Progenitor cell of endocrine pancreas (in vitro differentiated cells): ENCODE results near the gene ZNF672. TPM values are rescaled to one million over a fixed set of nuclear protein-coding genes. Genes with fewer than 3 reads are reported as not detected.
"Not testable (repeated sequence)": the region's sequence is repeated elsewhere in the genome, so short reads cannot be mapped to it uniquely, and the experiment has no call there.

Experiments
- DNase-seq: peaks from one replicate; pipeline ENCODE4 v3.0.0; 2021; ENCODE audit warnings: low spot score; ENCODE audit not compliant: unreplicated experiment
- H3K27ac Mint-ChIP-seq: 2 replicates; pipeline ENCODE4 v1.8.0; 2021; ENCODE audit warnings: mild to moderate bottlenecking, moderate library complexity, mixed read lengths
- H3K27me3 Mint-ChIP-seq: 2 replicates; pipeline ENCODE4 v1.8.0; 2021; ENCODE audit warnings: mixed read lengths
- H3K36me3 Mint-ChIP-seq: 2 replicates; pipeline ENCODE4 v1.8.0; 2022; ENCODE audit warnings: mixed read lengths; ENCODE audit not compliant: insufficient read depth
- H3K4me1 Mint-ChIP-seq: 2 replicates; pipeline ENCODE4 v1.8.0; 2021; ENCODE audit warnings: low read depth, mixed read lengths
- H3K4me3 Mint-ChIP-seq: 2 replicates; pipeline ENCODE4 v1.8.0; 2021; ENCODE audit warnings: low read depth, mild to moderate bottlenecking, moderate library complexity, mixed read lengths
- H3K9me3 Mint-ChIP-seq: 2 replicates; pipeline ENCODE4 v1.8.0; 2021; ENCODE audit warnings: low read depth, mixed read lengths
- CTCF ChIP-seq: fragments of 200-600 bp; sonication (generic); IDR thresholded peaks from one replicate; pipeline ENCODE4 v1.5.0; 2021; ENCODE audit warnings: antibody characterized with exemption, mild to moderate bottlenecking; ENCODE audit not compliant: unreplicated experiment
- total RNA-seq: library from RNA; stranded (reverse); gene quantifications from 2 replicates; pipeline ENCODE4 v1.2.1, GENCODE V29; 2021

Gene ZNF672
- total RNA-seq, 1 donor from 2014 or later = 37.2 TPM

- peaks cover 10% of the 10 kb centered on the region for H3K36me3 Mint-ChIP-seq
- H3K4me3 Mint-ChIP-seq = peak overlapping the region; percentile 95
- no peak for TF ChIP-seq CTCF
- DNase-seq = no peak
- no peaks in the 10 kb centered on the region for H3K27me3 Mint-ChIP-seq
- peak overlapping the region; percentile 79 for H3K27ac Mint-ChIP-seq
- peaks cover 28% of the 10 kb centered on the region for H3K4me1 Mint-ChIP-seq
- H3K9me3 Mint-ChIP-seq = no peaks in the 10 kb centered on the region
Measured at GRCh38 chr1:248824701-248825100, 13.3 kb upstream of the ZNF672 start.

GRCh38 chr1:248825136-248825535 is 12.9 kb upstream of the ZNF672 start:
- DNase-seq = no peak
- Mint-ChIP-seq H3K27ac (peak overlapping the region; percentile 99), H3K27me3 (no peaks in the 10 kb centered on the region), H3K36me3 (peaks cover 7% of the 10 kb centered on the region), H3K4me1 (peaks cover 28% of the 10 kb centered on the region), H3K9me3 (no peaks in the 10 kb centered on the region), H3K4me3 (peak overlapping the region; percentile 95)
- TF ChIP-seq CTCF = no peak

- peaks cover 7% of the 10 kb centered on the region for H3K36me3 Mint-ChIP-seq
- no peaks in the 10 kb centered on the region for H3K9me3 Mint-ChIP-seq
- peak overlapping the region; percentile 95 for H3K4me3 Mint-ChIP-seq
- DNase-seq = no peak
- peaks cover 28% of the 10 kb centered on the region for H3K4me1 Mint-ChIP-seq
- no peak for TF ChIP-seq CTCF
- no peaks in the 10 kb centered on the region for H3K27me3 Mint-ChIP-seq
- peak overlapping the region; percentile 99 for H3K27ac Mint-ChIP-seq
Measured at GRCh38 chr1:248825573-248825908, 12.5 kb upstream of the ZNF672 start.

- no peaks in the 10 kb centered on the region for H3K27me3 Mint-ChIP-seq
- peak; percentile 66 for TF ChIP-seq CTCF
Measured at GRCh38 chr1:248825909-248826760, 11.9 kb upstream of the ZNF672 start, which contains the start of gene SH3BP5L. Gene SH3BP5L, minus strand, starts transcription at chr1:248825915. Its CDS starts 980 bp downstream, at chr1:248824935.

GRCh38 chr1:248828845-248829244 is 9.2 kb upstream of the ZNF672 start:
- H3K36me3 Mint-ChIP-seq = peaks cover 5% of the 10 kb centered on the region
- H3K4me3 Mint-ChIP-seq = no peak overlapping the region
- TF ChIP-seq CTCF = no peak

More at GRCh38 chr1:248825909-248826760, 11.9 kb upstream of the ZNF672 start, which contains the start of gene SH3BP5L:
- H3K36me3 Mint-ChIP-seq = peaks cover 7% of the 10 kb centered on the region
- peak within 1 kb of the TSS; percentile 95 for H3K4me3 Mint-ChIP-seq
- H3K27ac Mint-ChIP-seq = peak within 1 kb of the TSS; percentile 99
- peak; percentile 70 for DNase-seq
- peaks cover 28% of the 10 kb centered on the region for H3K4me1 Mint-ChIP-seq
- H3K9me3 Mint-ChIP-seq = no peaks in the 10 kb centered on the region

GRCh38 chr1:248830718-248831017 is 7.4 kb upstream of the ZNF672 start:
- H3K36me3 Mint-ChIP-seq, H3K4me3 Mint-ChIP-seq, DNase-seq, H3K9me3 Mint-ChIP-seq, H3K27me3 Mint-ChIP-seq, H3K4me1 Mint-ChIP-seq: not testable (repeated sequence)
- peak overlapping the region; percentile 49 for H3K27ac Mint-ChIP-seq

More at GRCh38 chr1:248828845-248829244, 9.2 kb upstream of the ZNF672 start:
- H3K4me1 Mint-ChIP-seq = peaks cover 25% of the 10 kb centered on the region
- peaks cover 5% of the 10 kb centered on the region for H3K27me3 Mint-ChIP-seq
- no peaks in the 10 kb centered on the region for H3K9me3 Mint-ChIP-seq
- H3K27ac Mint-ChIP-seq = peak overlapping the region; percentile 69
- no peak for DNase-seq
